ENCODE data around the gene ZHX3. TPM values are rescaled to one million over a fixed set of nuclear protein-coding genes. Genes with fewer than 3 reads are reported as not detected.

Gene ZHX3
- polyA plus RNA-seq, 3 donors = 0.58 to 3.2 (median 1.1) TPM

DNA sequence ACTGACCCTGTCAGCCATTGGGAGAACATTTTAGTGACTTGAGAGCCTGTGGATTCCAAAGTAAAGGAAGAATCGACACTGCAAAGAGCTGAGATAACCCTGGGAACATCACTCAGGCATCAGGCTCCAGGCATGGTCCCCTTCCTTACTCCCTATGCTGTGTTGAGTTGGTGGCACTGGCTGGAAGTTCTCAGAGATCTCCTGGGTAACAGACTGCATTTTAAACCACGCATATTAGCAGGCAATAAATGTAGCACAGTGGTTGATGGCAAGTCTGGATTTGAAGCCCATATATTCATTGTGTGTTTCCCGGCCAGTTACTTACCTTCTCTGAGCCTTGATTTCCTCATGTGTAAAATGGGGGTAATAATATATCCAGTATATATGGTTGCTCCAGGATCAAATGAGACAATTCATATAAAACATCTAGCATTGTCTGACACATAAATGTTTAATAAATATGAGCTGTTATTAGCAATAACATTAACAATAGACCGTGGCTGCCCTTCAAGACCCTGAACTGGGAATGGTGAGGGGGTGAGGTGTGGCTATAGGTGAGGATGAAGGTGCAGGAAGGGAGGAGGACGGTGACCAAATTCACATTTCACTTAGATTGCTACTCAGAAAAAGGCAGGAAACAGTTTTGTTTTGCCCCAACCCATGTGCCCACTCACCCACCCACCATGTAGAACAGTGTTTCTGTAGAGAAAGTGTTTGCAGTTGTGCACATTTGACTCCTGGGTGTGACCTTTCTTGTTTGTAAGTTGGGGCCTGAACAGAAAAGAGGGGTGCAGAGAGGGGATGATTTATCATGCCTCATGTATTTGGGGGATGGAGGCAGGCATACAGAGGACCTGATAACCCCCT, 178.1 kb downstream of the ZHX3 start:
- Mint-ChIP-seq H3K27me3 (ENCODE audit: low read depth in 3 of 3) (peaks cover 38 to 58% (median 51%) of the 10 kb centered on the region in 3 donors), H3K36me3 (peaks cover 0 to 10% of the 10 kb centered on the region in 2 donors), H3K27ac (peak overlapping the region in 1 of 7 donors; percentile 63), H3K4me3 (peak overlapping the region in 1 of 2 donors; percentile 59), H3K4me1 (peaks cover 9% of the 10 kb centered on the region), H3K9me3 (peaks cover 0 to 4% (median 2%) of the 10 kb centered on the region in 7 donors)
- Histone ChIP-seq H3K79me2 (ENCODE audit: insufficient read depth, low read length) (no peaks in the 10 kb centered on the region), H3K9ac (ENCODE audit: insufficient read depth, low read length, poor library complexity, severe bottlenecking) (no peak overlapping the region), H3K4me3 (replicated peaks in 1 of 3; ENCODE audit: low read depth in 2 of 3, low read length in 3 of 3) (no peak overlapping the region), H3K4me2 (replicated peaks; ENCODE audit: extremely low read depth, low read length, poor library complexity, severe bottlenecking) (no peak overlapping the region), H2AFZ (ENCODE audit: insufficient read depth, low read depth, low read length, poor library complexity, severe bottlenecking) (no peak overlapping the region), H4K20me1 (ENCODE audit: insufficient read depth, low read length) (no peaks in the 10 kb centered on the region), H3K4me1 (ENCODE audit: control insufficient read depth in 1 of 2, insufficient read depth in 2 of 2, low read length in 2 of 2) (peaks cover 14 to 17% of the 10 kb centered on the region in 2 donors), H3K36me3 (replicated peaks in 1 of 2; ENCODE audit: control insufficient read depth in 1 of 2, insufficient read depth in 2 of 2, low read length in 2 of 2) (no peaks in the 10 kb centered on the region), H3K27me3 (ENCODE audit: control insufficient read depth in 2 of 2, insufficient read depth in 2 of 2, low read length in 2 of 2) (peaks cover 19 to 37% of the 10 kb centered on the region in 2 donors), H3K9me3 (replicated peaks in 1 of 2; ENCODE audit: control insufficient read depth in 1 of 2, insufficient read depth in 1 of 2, low read length in 2 of 2) (no peaks in the 10 kb centered on the region), H3K27ac (ENCODE audit: low read depth in 1 of 2, low read length in 2 of 2) (no peak overlapping the region)
- DNase-seq = no peak
- TF ChIP-seq, protein P1, sequence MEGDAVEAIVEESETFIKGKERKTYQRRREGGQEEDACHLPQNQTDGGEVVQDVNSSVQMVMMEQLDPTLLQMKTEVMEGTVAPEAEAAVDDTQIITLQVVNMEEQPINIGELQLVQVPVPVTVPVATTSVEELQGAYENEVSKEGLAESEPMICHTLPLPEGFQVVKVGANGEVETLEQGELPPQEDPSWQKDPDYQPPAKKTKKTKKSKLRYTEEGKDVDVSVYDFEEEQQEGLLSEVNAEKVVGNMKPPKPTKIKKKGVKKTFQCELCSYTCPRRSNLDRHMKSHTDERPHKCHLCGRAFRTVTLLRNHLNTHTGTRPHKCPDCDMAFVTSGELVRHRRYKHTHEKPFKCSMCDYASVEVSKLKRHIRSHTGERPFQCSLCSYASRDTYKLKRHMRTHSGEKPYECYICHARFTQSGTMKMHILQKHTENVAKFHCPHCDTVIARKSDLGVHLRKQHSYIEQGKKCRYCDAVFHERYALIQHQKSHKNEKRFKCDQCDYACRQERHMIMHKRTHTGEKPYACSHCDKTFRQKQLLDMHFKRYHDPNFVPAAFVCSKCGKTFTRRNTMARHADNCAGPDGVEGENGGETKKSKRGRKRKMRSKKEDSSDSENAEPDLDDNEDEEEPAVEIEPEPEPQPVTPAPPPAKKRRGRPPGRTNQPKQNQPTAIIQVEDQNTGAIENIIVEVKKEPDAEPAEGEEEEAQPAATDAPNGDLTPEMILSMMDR (IDR thresholded peaks at IDR 0.05) = no peak
- intact Hi-C loops (cut with micrococcal nuclease) = no loop called here
- WGBS (ENCODE audit: insufficient coverage) = no CpG with 5 or more reads among the region's 5 CpGs

DNA sequence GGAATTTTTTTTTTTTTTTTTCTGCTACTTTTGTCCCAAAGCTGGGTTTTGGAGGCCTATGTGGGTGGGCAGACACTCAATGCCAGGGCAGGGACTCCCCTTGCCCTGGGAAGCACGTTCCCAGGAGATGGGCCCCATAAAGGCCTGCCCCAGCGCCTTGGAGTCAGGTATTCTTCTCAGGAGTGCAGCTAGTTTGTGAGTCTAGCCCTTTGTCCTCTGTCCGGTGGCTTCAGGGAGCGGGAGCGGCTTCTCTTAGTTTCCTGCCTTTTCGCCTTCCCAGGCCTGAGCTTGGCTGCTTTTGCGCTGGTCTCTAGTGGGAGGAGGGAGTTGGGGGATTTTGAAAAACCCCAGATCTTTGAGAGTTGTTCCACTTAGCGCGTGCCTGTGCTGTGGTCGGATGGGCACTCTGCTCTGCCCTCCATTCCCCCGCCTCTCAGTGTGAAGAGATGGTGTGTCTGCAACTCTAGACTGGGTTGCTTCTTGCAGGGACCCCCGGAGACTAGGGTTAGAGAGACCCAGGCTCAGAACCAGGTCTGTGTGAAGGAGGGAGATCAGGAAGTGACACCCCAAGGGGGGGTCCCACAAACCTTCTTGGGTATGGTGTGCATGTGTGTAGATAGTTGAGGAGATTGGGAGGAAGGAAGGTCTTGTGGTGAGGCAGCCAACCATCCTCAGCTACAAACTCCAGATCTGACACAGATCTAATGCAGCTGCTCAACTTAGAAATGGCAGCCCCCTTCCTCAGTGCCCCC, 178.9 kb downstream of the ZHX3 start:
- Mint-ChIP-seq H3K4me3 (peak overlapping the region; percentile 59 to 74), H3K27me3 (ENCODE audit: low read depth in 3 of 3) (peaks cover 38 to 53% (median 51%) of the 10 kb centered on the region in 3 donors), H3K4me1 (peaks cover 9% of the 10 kb centered on the region), H3K36me3 (peaks cover 0 to 10% of the 10 kb centered on the region in 2 donors), H3K27ac (no peak overlapping the region), H3K9me3 (peaks cover 0 to 4% (median 2%) of the 10 kb centered on the region in 7 donors)
- Histone ChIP-seq H3K27ac (ENCODE audit: low read depth in 1 of 2, low read length in 2 of 2) (no peak overlapping the region), H3K9ac (ENCODE audit: insufficient read depth, low read length, poor library complexity, severe bottlenecking) (peak overlapping the region; percentile 79), H2AFZ (ENCODE audit: insufficient read depth, low read depth, low read length, poor library complexity, severe bottlenecking) (no peak overlapping the region), H3K4me2 (replicated peaks; ENCODE audit: extremely low read depth, low read length, poor library complexity, severe bottlenecking) (no peak overlapping the region), H3K9me3 (replicated peaks in 1 of 2; ENCODE audit: control insufficient read depth in 1 of 2, insufficient read depth in 1 of 2, low read length in 2 of 2) (no peaks in the 10 kb centered on the region), H3K4me1 (ENCODE audit: control insufficient read depth in 1 of 2, insufficient read depth in 2 of 2, low read length in 2 of 2) (peaks cover 14 to 17% of the 10 kb centered on the region in 2 donors), H3K27me3 (ENCODE audit: control insufficient read depth in 2 of 2, insufficient read depth in 2 of 2, low read length in 2 of 2) (peaks cover 19 to 42% of the 10 kb centered on the region in 2 donors), H4K20me1 (ENCODE audit: insufficient read depth, low read length) (no peaks in the 10 kb centered on the region), H3K79me2 (ENCODE audit: insufficient read depth, low read length) (no peaks in the 10 kb centered on the region), H3K36me3 (replicated peaks in 1 of 2; ENCODE audit: control insufficient read depth in 1 of 2, insufficient read depth in 2 of 2, low read length in 2 of 2) (no peaks in the 10 kb centered on the region), H3K4me3 (replicated peaks in 1 of 3; ENCODE audit: low read depth in 2 of 3, low read length in 3 of 3) (no peak overlapping the region)
- TF ChIP-seq, protein P1 (IDR thresholded peaks at IDR 0.05) = no peak
- DNase-seq = no peak
- WGBS (ENCODE audit: insufficient coverage) = 39% methylated on average over 6 of the region's 12 CpGs
- intact Hi-C loops (cut with micrococcal nuclease) = no loop called here

Data from CD14-positive monocyte (primary cell).